Measurements from ENCODE around the gene MAP2.

Gene MAP2

DNA sequence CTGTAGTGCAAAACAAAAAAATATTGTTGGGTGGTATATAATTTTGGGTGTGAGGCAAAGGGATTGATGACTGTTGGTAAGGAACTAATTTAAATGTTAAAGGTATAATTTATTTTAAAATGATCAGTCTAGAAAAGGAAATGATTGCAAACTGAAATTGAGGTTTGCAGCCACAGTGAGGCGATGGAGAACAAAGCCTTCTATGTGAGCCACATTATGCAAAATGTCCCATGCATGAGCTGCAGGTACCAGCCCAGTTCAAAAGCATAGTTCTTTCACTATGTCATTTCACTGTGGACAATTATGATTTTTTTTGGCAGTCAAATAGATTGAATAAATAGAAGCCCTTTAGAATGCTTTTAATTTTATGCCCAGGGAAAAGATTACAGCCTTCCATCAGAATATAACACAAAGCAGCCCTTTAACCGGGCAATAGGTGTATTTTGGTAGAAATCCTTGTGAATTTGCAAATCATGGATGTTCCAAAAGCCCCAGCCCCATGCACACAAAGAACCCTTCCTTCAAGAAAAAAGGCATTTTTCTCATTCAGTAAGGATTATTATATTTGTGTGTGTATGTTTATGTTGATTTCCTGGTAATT is 1.7 kb downstream of the MAP2 start:
- DNase-seq, result peak; percentile 6 to 19

DNA sequence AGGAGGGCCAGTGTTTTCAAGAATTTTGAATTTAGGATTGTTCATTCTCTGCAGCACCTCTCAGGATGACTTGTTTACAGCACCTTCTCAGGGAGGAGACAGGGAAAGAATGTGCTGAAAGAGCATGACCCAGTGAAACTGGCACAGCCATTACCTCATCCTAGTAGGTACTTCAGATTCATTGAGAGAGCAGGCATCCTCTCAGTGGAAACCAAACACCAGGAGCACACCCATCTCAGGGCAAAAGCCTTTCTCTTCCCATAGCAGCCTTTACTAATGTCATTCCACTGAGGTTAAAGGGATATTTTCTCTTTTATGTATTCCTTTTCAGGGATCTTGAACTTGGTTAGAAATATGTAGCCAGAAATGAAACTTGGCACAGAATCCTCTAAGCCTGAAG is 2.6 kb downstream of the MAP2 start:
- DNase-seq, result no peak

DNA sequence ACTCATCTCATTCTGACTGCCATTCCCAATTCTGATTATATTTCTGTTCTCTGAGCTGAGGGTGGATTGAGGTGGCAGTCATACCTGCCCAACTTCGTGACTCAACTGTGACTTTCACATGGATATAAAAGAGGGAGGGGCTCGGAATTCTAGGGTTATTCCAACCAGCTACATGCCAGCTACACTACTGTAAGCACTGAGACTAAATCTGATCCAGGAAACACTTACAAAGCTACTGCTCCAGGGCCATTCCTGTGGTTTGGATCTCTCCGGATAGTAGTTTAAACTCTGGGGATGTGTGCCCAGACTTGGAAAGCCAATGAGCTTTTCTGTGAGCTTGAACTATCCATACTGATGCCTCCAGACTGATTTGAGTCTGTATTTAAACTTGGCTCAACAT is 7.9 kb downstream of the MAP2 start:
- no peak for DNase-seq

DNA sequence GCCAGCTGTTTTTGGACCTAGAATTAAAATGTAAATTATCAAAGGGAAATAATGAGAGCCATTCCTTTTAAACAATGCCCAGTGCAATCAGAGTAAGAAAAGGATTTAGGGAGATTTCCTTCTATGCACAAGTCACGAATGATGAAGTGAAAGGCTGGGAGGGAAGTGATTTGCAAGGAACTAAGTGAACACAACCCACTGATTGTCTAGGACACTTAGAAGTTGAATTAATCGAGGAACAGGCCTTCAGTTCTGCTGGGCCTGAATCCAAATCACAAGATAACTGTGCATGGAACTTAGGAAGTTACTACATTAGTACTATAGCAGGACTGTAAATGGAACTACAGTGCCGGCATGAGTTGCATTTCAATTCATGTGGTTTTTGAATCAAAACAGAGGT is 17.7 kb downstream of the MAP2 start:
- no peak for DNase-seq

DNA sequence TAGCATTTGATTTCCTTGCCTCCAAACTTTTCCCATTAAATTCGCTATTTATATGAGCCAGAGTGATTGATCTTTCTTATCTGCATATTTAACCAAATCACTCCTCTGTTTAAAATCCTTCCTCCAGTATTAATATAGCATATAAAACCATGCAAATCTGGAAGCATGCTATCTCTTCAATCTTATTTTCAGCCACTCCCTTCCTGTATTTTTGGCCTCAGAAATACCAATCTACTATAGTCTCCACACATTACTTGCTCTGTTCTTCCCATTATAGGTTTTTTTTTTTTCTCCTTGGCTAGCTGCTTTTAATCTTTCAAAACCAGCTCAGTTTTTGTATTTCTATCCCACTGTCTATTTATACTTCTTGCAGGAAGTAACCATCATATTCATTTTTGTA is 19.1 kb downstream of the MAP2 start:
- DNase-seq, result no peak

DNA sequence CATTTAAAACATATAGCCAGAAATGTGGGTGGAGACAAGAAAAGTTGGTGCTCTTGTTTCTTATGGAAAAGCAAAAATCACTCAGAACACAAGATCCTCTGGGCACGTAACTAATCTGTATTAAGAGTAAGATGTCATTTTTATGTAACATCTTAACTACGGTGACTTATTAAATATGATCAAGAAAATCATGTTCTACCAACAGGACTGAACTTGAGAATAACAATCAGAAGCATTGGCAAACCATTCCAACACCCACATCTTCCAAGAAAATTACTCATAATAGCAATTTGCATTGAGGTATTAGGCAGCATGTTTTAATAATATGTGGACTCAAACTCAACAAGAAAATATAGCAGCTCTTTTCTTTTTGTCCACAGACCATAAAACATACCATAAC is 21.6 kb downstream of the MAP2 start:
- no peak for DNase-seq

DNA sequence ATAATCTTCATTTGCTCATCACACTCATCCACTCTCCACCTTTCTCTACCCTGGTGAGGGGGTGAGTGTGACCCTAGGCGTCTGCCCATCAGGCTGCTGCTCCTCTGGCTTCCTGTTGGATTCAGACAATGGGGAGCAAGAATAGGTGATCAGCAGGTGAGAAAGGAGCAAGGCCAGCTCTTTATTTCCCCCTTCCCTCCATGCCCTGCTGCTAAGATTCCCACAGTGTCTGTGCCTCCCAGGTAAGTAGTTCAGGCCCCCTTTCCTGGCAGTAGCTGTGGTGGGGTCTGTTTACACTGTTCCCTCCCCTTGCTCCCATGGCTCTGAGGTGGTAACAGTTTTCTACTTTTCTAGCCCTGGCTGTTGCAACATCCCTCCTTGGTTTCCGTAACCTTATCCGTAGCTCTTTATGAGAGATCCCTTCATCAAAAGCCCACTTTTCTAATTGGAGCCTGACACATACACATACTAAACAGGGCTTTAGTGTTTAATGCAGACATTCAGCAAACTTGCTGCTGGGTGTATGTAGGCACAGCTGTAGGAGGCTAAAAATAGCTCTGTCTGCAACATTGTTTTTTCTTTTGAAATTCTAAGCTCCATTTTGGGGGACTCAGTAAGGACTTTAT is 27.5 kb downstream of the MAP2 start:
- no peak for DNase-seq

DNA sequence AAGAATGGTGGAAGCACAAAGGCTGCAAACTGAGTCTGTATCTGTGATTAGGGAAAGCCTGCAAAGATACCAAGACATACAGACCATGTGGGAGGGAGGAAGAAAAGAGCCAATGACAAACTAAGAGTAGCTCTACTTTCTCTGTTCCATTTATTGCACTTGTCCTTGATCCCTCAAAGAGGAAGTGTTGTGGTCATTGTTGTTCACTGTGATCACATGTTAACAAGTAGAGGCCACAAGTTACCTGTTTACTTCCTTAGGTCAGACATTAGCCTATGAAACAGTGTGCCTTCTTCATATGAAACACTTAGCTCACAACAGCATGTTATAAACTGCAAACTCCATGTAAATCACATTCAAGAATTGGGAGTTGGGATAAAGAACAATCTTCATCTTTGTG is 32.6 kb downstream of the MAP2 start:
- no peak for DNase-seq

DNA sequence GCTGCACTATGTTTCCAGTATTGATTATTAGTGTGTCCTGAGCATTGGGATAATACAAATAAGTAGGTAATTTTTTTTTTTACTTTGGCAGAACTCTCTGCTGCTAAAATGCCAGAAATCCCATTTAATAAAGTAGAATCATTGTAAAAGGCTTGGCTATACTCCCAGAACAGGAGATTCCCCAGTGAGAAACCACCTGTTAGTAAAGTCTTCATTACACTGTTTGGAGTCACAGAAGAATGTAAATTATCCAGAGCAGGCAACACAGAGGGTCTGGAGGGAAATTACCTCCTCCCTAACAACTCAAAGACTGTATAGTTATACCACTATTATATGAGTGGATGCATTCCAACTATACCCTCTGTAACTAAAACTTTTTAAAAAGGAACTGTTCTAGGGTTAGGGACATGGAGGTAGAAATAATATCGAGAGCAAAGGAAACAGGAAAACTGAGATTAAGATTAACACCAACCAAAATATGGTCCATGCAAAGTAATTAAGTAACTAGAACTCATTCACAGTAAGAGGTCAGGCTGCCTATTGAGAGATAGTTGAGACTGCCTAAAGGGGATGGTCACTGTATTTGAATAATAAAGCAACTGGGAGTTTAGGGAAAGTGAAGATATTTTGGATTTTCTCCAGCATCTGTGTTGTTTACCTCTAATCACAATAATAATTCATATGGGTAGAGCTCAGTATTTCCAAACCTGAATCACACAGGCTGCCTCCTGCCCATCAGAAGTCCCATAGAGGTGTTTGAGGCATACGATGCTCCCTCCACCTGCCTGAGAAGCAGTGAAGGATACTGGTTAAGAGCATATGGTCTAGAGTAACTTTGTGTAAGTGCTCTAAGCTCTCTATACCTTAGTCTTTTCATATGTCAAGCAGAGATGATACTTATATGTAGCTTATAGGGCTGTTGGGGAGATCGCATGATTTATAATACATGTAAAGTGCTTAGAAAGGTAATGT is 34.4 kb downstream of the MAP2 start:
- DNase-seq, result no peak

DNA sequence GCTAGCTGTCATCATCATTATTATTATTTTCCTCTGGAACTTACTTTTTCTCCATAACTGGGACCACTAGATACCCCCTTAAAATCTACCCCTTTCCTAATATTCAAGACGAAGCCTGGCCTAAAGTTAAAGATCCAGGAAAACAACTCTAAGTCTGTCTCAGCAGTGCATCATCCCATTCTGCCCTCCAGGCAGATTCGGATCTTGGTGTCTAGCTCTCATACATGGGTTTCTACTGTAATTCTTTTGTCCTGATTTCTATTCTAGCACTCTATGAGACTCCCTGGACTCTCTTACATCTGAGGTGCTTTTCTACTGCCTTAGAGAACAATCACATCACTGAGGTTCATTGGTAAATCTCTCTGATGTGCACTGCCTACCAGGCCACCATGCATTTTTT is 35.5 kb downstream of the MAP2 start:
- no peak for DNase-seq

DNA sequence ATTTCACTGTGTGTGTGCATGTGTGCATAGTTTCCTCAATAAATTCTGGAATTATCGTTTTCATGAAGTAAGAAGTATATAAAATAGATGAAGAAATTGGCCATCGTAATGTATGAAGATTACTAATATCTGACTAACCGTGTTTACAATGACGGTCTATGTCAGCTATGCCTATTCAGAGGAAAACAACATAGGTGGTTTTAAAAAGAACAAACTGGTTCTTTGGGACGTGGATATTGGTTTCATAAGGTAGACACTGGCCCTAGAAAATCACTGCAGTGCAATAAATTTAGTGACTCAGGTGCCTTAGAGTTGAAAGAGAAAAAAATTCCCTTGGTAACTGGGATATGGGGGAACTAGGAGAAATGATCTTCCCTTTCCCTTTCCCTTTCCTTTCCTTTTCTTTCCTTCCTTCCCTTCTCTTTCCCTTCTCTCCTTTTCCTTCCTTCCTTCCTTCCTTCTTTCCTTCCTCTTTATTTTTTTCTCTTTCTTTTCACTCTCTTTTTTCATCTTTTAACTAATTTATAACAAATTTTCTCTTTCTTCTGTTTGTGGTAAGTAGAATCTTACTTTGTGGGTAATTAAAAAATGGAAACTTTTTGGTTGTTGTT is 36.4 kb downstream of the MAP2 start:
- no peak for DNase-seq

DNA sequence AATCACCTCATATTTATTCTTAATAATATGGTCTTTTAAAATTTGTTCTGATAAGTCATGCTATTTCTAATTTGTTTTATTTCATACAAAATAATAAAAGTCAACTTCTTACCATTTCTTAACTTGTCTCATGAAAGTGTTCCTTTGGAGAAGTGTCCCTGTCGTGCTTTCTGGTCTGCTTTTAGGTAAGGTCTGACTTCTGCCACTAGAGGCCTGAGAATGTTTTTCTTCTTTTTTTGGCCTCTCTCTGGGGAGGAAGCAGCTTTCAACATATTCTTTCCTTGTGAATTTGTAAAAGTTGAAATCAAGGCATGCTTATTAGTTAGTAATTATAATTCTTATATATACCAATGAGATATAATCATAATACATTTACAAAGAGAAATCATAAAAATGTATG is 39.4 kb downstream of the MAP2 start:
- no peak for DNase-seq

DNA sequence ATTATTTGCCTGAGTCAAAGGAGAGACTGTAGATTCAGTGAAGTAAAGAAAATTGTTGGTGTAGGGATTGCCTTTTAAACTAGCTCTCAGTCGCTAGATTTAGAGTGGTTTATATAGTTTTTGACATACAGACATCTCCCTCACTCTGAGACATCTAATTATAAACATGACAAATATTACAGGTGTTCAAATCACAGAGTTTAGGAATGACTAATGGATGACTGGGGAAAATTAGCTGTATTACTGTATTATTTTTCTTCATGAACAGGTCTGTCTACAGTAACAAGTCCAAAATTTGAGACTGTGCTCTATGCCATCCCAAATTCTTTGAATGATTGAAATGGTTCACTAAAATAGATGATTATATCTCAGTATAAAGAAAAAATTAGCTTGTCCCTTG is 40.0 kb downstream of the MAP2 start:
- DNase-seq, result no peak

DNA sequence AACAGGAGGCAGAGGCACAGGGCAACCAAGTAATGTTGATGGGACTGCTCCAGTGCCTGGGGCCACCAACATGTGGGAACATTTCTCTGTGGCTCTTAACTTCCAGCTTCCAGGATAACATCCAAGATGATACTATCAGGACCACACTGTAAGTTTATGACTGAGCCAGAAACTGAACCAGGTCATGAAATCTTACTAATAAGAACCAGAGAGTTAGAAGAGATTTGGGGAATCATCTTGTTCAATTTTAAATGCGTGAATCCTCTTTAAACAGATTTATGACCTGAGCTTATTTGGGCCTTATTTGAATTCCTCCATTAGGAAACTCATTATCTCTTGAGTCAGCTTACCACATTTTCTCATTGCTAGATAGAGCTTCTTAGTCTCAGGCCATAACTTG is 45.0 kb downstream of the MAP2 start:
- DNase-seq, result no peak

DNA sequence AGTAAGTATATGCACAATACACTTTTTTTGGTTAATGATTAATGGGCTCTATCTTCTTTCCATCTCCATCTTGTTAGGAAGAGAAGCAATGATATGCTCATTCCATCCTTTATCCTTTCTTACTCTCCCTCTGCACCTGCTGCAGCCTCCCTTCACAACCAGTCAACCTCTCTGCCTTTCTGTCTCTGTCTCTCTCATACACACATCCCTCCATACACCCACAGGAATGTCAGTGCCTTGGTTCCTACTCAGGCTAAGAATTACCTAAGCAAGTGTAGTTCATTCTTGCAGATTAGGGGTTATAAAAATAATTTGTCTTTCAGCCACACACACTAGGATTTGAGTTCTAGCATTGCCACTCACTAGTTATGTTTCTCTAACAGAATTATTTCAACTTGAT is 45.6 kb downstream of the MAP2 start:
- no peak for DNase-seq

DNA sequence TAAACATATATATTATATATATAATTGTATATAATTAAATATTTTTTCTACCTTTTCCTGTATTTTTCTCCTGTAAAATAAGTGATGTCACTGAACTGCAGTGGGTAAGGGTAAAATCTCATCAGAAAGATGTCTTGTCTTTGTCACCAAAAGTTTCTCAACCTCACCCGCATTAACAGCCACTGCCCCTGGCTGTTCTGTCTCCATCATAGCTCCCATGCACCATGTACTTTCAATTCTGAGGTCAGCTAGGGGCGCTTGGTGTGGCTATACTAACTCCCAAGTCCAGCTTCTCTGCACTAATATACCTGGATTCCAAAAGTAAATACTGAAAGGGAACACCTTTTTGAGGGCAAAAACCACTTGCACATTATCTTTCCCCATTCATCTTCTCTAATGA is 46.6 kb downstream of the MAP2 start:
- DNase-seq, result no peak

DNA sequence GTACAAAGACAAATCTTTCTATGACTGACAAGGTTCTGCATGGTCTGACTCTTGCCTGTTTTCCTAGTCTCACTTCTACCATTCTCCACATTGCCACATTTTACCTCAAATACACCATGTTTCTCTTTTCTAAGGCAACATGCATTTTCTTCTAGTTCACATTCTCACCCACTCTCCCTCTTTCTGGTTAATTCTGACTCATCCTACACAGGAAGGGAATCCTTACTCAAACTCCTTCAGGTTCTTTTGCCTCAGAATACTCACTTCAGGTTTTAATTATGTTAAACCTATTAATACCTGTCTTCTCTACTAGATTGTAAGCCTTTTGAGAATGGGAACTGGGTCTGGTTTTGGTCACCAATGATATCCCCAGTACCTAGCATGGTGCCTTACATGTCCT is 47.2 kb downstream of the MAP2 start:
- no peak for DNase-seq

DNA sequence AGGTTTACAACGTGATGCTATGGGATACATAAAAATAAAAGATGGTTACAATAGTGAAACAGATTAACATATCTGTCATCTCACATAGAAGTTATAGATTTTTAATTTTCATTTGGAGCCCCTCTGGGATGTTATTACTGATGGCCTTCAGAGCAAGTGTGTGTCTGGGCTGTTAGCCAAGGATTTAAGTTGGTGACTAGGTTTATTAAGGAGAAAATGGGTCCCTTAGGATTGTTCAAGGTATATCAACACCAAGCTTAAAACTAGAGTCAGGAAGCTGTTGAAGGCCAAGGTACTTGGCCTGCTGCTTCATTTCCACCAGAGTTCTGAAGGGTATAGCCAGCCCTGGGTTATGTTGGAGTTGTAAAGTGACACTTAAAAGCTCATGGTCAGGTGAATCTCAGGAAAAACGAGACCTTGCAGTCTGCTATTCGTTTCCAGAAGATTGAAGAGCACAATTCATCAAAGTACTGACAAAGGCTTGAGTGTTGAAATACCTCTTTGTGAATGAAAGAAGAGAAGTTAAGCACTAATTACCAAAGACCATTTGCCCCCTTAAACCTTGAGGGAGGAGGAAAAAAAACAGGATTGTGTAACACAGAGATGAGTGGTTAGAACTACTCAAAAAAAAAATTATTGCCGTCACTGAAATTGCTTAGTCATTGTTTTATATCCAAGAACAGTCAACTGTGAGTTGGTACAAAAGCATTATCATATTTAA is 48.4 kb downstream of the MAP2 start:
- no peak for DNase-seq

DNA sequence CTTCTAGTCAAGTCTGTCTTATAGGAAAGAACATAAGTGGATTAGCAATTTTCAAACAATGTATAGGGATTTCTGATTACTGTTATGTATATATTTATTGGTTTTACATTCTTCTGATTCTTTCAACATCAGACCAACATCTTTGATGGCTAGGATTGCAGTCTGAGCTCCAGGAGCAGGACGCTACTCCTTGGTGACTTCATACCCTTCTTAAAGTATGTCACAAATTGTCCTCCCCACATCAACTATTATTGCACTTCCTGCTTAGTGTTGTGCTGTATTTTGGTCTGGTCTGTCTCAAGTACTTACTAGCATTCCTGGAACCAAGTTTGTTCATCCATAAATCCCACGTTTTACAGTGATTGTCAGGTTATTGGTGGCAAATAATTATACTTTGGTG is 49.0 kb downstream of the MAP2 start:
- no peak for DNase-seq

DNA sequence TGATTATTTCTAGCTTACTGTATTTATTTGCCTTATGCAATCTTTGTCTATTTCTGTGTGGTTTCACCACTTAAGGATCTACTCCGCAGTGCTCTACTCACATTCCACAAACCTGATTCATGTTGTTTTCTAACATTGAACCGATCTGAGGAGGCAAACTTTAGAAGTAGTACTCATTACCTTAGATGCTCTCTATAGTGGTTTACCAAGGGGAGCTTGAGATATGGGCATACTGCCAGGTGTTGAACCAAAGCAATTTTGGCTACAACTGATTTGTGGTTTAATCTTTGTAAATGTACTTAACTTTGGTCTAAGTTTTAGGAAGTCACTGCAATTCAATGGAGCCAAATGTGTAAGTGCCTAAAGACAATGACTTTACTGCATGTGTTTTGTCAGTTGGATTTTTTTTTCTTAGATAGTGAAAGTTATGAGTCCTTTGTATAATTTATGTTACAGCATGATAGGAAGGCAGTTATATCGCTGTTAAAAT is 50.1 kb downstream of the MAP2 start:
- DNase-seq, result no peak

DNA sequence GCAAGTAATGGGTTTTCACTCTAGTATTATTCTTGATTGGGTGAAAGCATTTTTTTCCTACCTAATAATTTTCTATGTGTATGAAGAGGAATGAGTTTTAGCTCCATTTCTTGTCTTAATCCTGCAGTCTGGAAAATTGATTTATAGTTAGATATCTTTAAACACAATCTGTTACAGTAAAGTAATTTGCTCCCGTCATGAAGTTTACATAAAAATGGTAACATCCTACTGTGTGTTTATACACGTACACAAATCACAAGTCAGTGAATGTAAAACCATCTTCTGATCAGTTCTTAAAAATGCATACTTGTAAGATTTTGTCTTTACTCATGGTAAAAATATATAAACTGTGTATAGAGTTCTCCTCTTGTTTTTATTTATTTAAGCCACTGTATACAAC is 51.1 kb downstream of the MAP2 start:
- DNase-seq, result no peak

DNA sequence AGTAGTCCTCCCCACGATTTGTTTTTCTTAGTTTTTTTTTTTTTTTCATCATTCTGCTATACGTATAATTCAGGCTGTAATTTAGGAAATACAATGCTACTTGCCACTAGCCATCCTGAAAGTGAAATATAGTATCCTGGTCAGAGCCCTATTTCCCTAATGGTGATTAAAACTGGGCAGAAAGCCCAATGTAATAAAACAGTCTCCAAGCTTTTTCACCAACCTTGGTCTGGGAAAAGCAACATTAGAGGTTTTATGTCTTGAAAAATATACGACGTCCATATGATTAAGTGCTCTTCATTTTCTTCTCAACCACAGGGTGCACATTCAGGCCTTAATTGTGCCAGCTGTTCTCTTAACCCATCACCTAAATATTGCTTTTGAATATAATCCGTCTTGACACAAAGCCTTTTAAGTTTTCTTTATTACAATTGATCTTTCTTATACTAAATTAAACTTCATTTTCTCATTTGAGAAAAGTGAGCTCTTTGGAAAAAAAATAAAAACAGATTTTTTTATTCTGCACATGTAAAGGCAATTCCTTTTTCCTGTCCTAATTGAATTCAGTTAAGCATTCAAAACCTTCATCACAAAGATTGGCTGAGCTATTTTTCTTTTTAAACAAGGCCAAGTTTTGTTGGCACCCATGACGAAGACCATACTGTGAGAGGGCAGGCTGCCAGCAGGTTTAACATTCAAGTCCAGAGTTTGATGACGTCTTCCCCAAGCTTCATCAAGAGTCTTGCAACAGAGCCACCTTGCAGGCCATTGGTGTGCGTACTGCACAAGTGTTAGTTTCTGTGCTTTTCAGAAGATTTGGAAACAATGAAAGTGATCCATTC is 52.7 kb downstream of the MAP2 start:
- DNase-seq, result no peak

Measured in Kasumi-1 (cell line).